Fibroblast of lung (primary cell): ENCODE results near the gene SPRR1A. TPM values are rescaled to one million over a fixed set of nuclear protein-coding genes. Genes with fewer than 3 reads are reported as not detected.

Experiments
- DNase-seq, 2 donors: peaks; one replicate each; pipeline versions ENCODE4 v3.0.0 to v3.0.0-alpha.2; 2010; ENCODE audit warnings: low read depth in 2 of 2
- H2AFZ ChIP-seq: 2 replicates; pipeline ENCODE4 v1.5.1; 2012; ENCODE audit warnings: low read length, control low read depth, inconsistent platforms
- H3K27ac ChIP-seq: 2 replicates; pipeline ENCODE4 v1.5.1; 2011; ENCODE audit warnings: low read length, control low read depth; ENCODE audit not compliant: insufficient read depth
- H3K27me3 ChIP-seq: 2 replicates; pipeline ENCODE4 v1.5.1; 2011; ENCODE audit warnings: mild to moderate bottlenecking, low read length; ENCODE audit not compliant: control insufficient read depth, insufficient read depth
- H3K36me3 ChIP-seq: 2 replicates; pipeline ENCODE4 v1.5.1; 2011; ENCODE audit warnings: low read length; ENCODE audit not compliant: control insufficient read depth, insufficient read depth
- H3K4me1 ChIP-seq: 2 replicates; pipeline ENCODE4 v1.5.1; 2011; ENCODE audit warnings: low read length; ENCODE audit not compliant: control insufficient read depth, insufficient read depth; ENCODE audit errors: extremely low read depth
- H3K4me2 ChIP-seq: 2 replicates; pipeline ENCODE4 v1.5.1; 2011; ENCODE audit warnings: low read length, control low read depth; ENCODE audit not compliant: insufficient read depth; ENCODE audit errors: extremely low read depth
- H3K4me3 ChIP-seq, 4 experiments: fragments of 200-600 bp in 1 of 4; sonication (generic) in 1 of 4; replicated peaks in 1 of 4; 2 replicates each; pipeline ENCODE4 v1.5.1; 2011 to 2016; ENCODE audit warnings: low read length in 4 of 4, low read depth in 3 of 4, mild to moderate bottlenecking in 3 of 4, control low read depth in 2 of 4, inconsistent platforms in 1 of 4, mixed read lengths in 1 of 4; ENCODE audit not compliant: insufficient read depth in 1 of 4; ENCODE audit errors: control extremely low read depth in 1 of 4
- H3K79me2 ChIP-seq: 2 replicates; pipeline ENCODE4 v1.5.1; 2012; ENCODE audit warnings: mild to moderate bottlenecking, low read length, inconsistent platforms; ENCODE audit not compliant: control insufficient read depth, insufficient read depth
- H3K9ac ChIP-seq: 2 replicates; pipeline ENCODE4 v1.5.1; 2011; ENCODE audit warnings: mild to moderate bottlenecking, low read length, control low read depth; ENCODE audit not compliant: insufficient read depth
- H3K9me3 ChIP-seq: 2 replicates; pipeline ENCODE4 v1.5.1; 2012; ENCODE audit warnings: low read depth, low read length; ENCODE audit not compliant: control insufficient read depth, insufficient read depth
- H4K20me1 ChIP-seq: 2 replicates; pipeline ENCODE4 v1.5.1; 2011; ENCODE audit warnings: low read length; ENCODE audit not compliant: control insufficient read depth, insufficient read depth; ENCODE audit errors: extremely low read depth
- CTCF ChIP-seq, 2 donors: IDR thresholded peaks in 1 of 2; conservative IDR thresholded peaks in 1 of 2; 1 replicate in 1 of 2; 2 replicates in 1 of 2; pipeline ENCODE4 v1.5.1; 2011 to 2012; ENCODE audit warnings: low read length in 2 of 2, control low read depth in 1 of 2, inconsistent platforms in 1 of 2, low read depth in 1 of 2, mild to moderate bottlenecking in 1 of 2
- EZH2 ChIP-seq: IDR thresholded peaks from 2 replicates; pipeline ENCODE4 v1.5.1; 2012; ENCODE audit warnings: low read length, control low read depth, mild to moderate bottlenecking; ENCODE audit errors: missing control alignments
- polyA plus RNA-seq, 2 donors: library from polyadenylated mRNA; depleted of rRNA in 1 of 2; stranded (reverse) in 1 of 2; unstranded in 1 of 2; fragments of >200 nt; gene quantifications; 2 replicates each; pipeline ENCODE4 v1.2.1, GENCODE V29; 2011 to 2012; ENCODE audit warnings: missing spikeins in 1 of 2
- total RNA-seq: library from RNA; depleted of rRNA; stranded (reverse); fragments of >200 nt; gene quantifications from 2 replicates; pipeline ENCODE4 v1.2.1, GENCODE V29; 2014

SPRR1A gene
- total and polyA plus RNA-seq, 2 donors (not counting 1 experiment from before 2014, with no cell fraction given): not detected

GRCh38 chr1:153028766-153029165 lies 44.9 kb downstream of the SPRR1A start:
- TF ChIP-seq EZH2 (no peak), CTCF (conservative IDR thresholded peaks at IDR 0.05 in 1 of 2, IDR thresholded peaks at IDR 0.05 in 1 of 2; ENCODE audit: low read depth in 1 of 2, low read length in 2 of 2) (no peak)
- no peak overlapping the region for H3K27ac ChIP-seq
- no peaks in the 10 kb centered on the region for H3K9me3 ChIP-seq
- no peak overlapping the region for H3K9ac ChIP-seq
- H3K4me3 ChIP-seq: no peak overlapping the region
- DNase-seq: no peak
- no peaks in the 10 kb centered on the region for H3K79me2 ChIP-seq
- no peak overlapping the region for H3K4me2 ChIP-seq
- no peaks in the 10 kb centered on the region for H4K20me1 ChIP-seq
- H2AFZ ChIP-seq: no peak overlapping the region
- H3K36me3 ChIP-seq: no peaks in the 10 kb centered on the region
- no peaks in the 10 kb centered on the region for H3K4me1 ChIP-seq
- no peaks in the 10 kb centered on the region for H3K27me3 ChIP-seq

GRCh38 chr1:153030895-153031294 lies 47.0 kb downstream of the SPRR1A start, which contains the start of gene SPRR1B:
Gene SPRR1B (plus strand): TSS chr1:153031203. CDS start chr1:153032346, 1,143 bp downstream.
- no peak within 1 kb of the TSS for H2AFZ ChIP-seq
- TF ChIP-seq CTCF (conservative IDR thresholded peaks at IDR 0.05 in 1 of 2, IDR thresholded peaks at IDR 0.05 in 1 of 2; ENCODE audit: low read depth in 1 of 2, low read length in 2 of 2): no peak
- TF ChIP-seq EZH2: no peak
- DNase-seq: no peak
- H3K4me3 ChIP-seq: no peak within 1 kb of the TSS
- H3K79me2 ChIP-seq: no peaks in the 10 kb centered on the region
- H4K20me1 ChIP-seq: no peaks in the 10 kb centered on the region
- no peaks in the 10 kb centered on the region for H3K9me3 ChIP-seq
- no peaks in the 10 kb centered on the region for H3K4me1 ChIP-seq
- no peaks in the 10 kb centered on the region for H3K36me3 ChIP-seq
- H3K4me2 ChIP-seq: no peak within 1 kb of the TSS
- H3K27me3 ChIP-seq: no peaks in the 10 kb centered on the region
- H3K27ac ChIP-seq: no peak within 1 kb of the TSS
- no peak within 1 kb of the TSS for H3K9ac ChIP-seq

GRCh38 chr1:153032073-153032472 lies 48.2 kb downstream of the SPRR1A start:
- H3K4me1 ChIP-seq: no peaks in the 10 kb centered on the region
- no peaks in the 10 kb centered on the region for H4K20me1 ChIP-seq
- TF ChIP-seq CTCF (conservative IDR thresholded peaks at IDR 0.05 in 1 of 2, IDR thresholded peaks at IDR 0.05 in 1 of 2; ENCODE audit: low read depth in 1 of 2, low read length in 2 of 2) (no peak), EZH2 (no peak)
- H3K4me2 ChIP-seq: no peak overlapping the region
- H3K27ac ChIP-seq: no peak overlapping the region
- no peak for DNase-seq
- no peaks in the 10 kb centered on the region for H3K27me3 ChIP-seq
- H3K36me3 ChIP-seq: no peaks in the 10 kb centered on the region
- no peak overlapping the region for H3K4me3 ChIP-seq
- no peak overlapping the region for H2AFZ ChIP-seq
- no peaks in the 10 kb centered on the region for H3K9me3 ChIP-seq
- H3K9ac ChIP-seq: no peak overlapping the region
- no peaks in the 10 kb centered on the region for H3K79me2 ChIP-seq
